Lung (tissue), 12 donors: Measurements from ENCODE around the gene KCNJ5. TPM values are rescaled to one million over a fixed set of nuclear protein-coding genes. Genes with fewer than 3 reads are reported as not detected.

ENCODE experiments used
- ATAC-seq: fragments of 200-7000 bp; cut with Tn5 transposase; one replicate; pipeline ENCODE4 v1.9.1; 2020; ENCODE audit warnings: moderate number of reproducible peaks; ENCODE audit not compliant: insufficient read depth, low FRiP score
- DNase-seq, 3 donors: peaks; one replicate each; pipeline ENCODE4 v3.0.0-alpha.2; 2013 to 2017
- H3K27ac ChIP-seq, 2 donors: one replicate each; pipeline ENCODE4 v1.5.1; 2013; ENCODE audit warnings: mild to moderate bottlenecking in 2 of 2, moderate library complexity in 2 of 2, control low read depth in 1 of 2, inconsistent platforms in 1 of 2, low read depth in 1 of 2, low read length in 1 of 2
- H3K27me3 ChIP-seq, 3 donors: one replicate each; pipeline ENCODE4 v1.5.1; 2013; ENCODE audit warnings: low read length in 2 of 3; ENCODE audit not compliant: control insufficient read depth in 3 of 3, insufficient read depth in 3 of 3
- H3K36me3 ChIP-seq, 4 donors: one replicate each; pipeline ENCODE4 v1.5.1; 2013; ENCODE audit warnings: low read length in 4 of 4, mild to moderate bottlenecking in 1 of 4, moderate library complexity in 1 of 4; ENCODE audit not compliant: control insufficient read depth in 4 of 4, insufficient read depth in 4 of 4
- H3K4me1 ChIP-seq, 5 donors: one replicate each; pipeline ENCODE4 v1.5.1; 2013; ENCODE audit warnings: low read length in 5 of 5, mild to moderate bottlenecking in 2 of 5, moderate library complexity in 1 of 5; ENCODE audit not compliant: control insufficient read depth in 5 of 5, insufficient read depth in 5 of 5
- H3K4me3 ChIP-seq: one replicate; pipeline ENCODE4 v1.5.1; 2013; ENCODE audit warnings: mild to moderate bottlenecking, control low read depth, moderate library complexity
- H3K9ac ChIP-seq, 2 donors: one replicate each; pipeline ENCODE4 v1.5.1; 2013; ENCODE audit warnings: low read length in 2 of 2, control low read depth in 1 of 2; ENCODE audit not compliant: insufficient read depth in 1 of 2
- H3K9me3 ChIP-seq, 4 donors: one replicate each; pipeline ENCODE4 v1.5.1; 2013; ENCODE audit warnings: low read length in 3 of 4, mild to moderate bottlenecking in 1 of 4, moderate library complexity in 1 of 4; ENCODE audit not compliant: control insufficient read depth in 4 of 4, insufficient read depth in 3 of 4
- CTCF ChIP-seq: IDR thresholded peaks from 2 replicates; pipeline ENCODE4 v1.5.1; 2012; ENCODE audit warnings: mild to moderate bottlenecking; ENCODE audit errors: control extremely low read depth, extremely low read depth
- WGBS, 2 donors: extraction: QIAGEN DNeasy Blood & Tissue Kit; methylation state at CpG; one replicate each; pipeline ENCODE4 v1.1.7; 2013; 5-methylcytosine and 5-hydroxymethylcytosine counted together
- polyA plus RNA-seq, 2 donors: library from polyadenylated mRNA; stranded (reverse); fragments of 200-250 nt; gene quantifications; one replicate each; pipeline ENCODE4 v1.2.1, GENCODE V29; 2013
- total RNA-seq, 2 donors: library from RNA; depleted of rRNA in 1 of 2; stranded (reverse); fragments of >200 nt in 1 of 2; gene quantifications; one replicate each; pipeline ENCODE4 v1.2.1, GENCODE V29; 2014 to 2021
- donor health status: control.
- donor health status: control.
- donor health status: Bipolar disorder and iron deficiency.
- donor health status: healthy.
- donor health status: DM: yes; HTN: yes; CAD: no.

KCNJ5 gene
- total and polyA plus RNA-seq, 4 donors: 2.0 to 5.0 (median 2.8) TPM

GRCh38 chr11:128898580-128899344 is 7.6 kb downstream of the KCNJ5 start:
- no peak for ATAC-seq
- no peaks in the 10 kb centered on the region for H3K36me3 ChIP-seq
- H3K9ac ChIP-seq: no peak overlapping the region
- TF ChIP-seq CTCF: no peak
- H3K27ac ChIP-seq: no peak overlapping the region
- H3K27me3 ChIP-seq: peaks cover 0 to 22% (median 12%) of the 10 kb centered on the region in 3 donors
- no peaks in the 10 kb centered on the region for H3K9me3 ChIP-seq
- 78 to 86% methylated on average over 13 of the region's 13 CpGs for WGBS, 2 donors
- no peak for DNase-seq
- H3K4me3 ChIP-seq: no peak overlapping the region
- H3K4me1 ChIP-seq: peaks cover 0 to 21% (median 3%) of the 10 kb centered on the region in 5 donors

- Histone ChIP-seq H3K4me3 (no peak overlapping the region), H3K27ac (no peak overlapping the region), H3K9ac (no peak overlapping the region), H3K9me3 (no peaks in the 10 kb centered on the region), H3K36me3 (no peaks in the 10 kb centered on the region), H3K4me1 (peaks cover 0 to 18% (median 2%) of the 10 kb centered on the region in 5 donors), H3K27me3 (peaks cover 0 to 22% (median 21%) of the 10 kb centered on the region in 3 donors)
- no peak for DNase-seq
- no peak for TF ChIP-seq CTCF
- 39 to 50% methylated on average over 4 of the region's 4 CpGs for WGBS, 2 donors
- ATAC-seq: no peak
These were observed 9.3 kb downstream of the KCNJ5 start for GRCh38 chr11:128900468-128900867.

GRCh38 chr11:128901653-128902514 is 10.7 kb downstream of the KCNJ5 start:
- no peak for TF ChIP-seq CTCF
- no peak for ATAC-seq
- Histone ChIP-seq H3K27ac (no peak overlapping the region), H3K4me3 (no peak overlapping the region), H3K36me3 (no peaks in the 10 kb centered on the region), H3K27me3 (peaks cover 0 to 24% (median 22%) of the 10 kb centered on the region in 3 donors), H3K4me1 (peaks cover 0 to 18% (median 0%) of the 10 kb centered on the region in 5 donors), H3K9ac (no peak overlapping the region), H3K9me3 (no peaks in the 10 kb centered on the region)
- WGBS, 2 donors: 81 to 84% methylated on average over 27 to 29 of the region's 29 CpGs
- DNase-seq: peak in 1 of 3 donors; percentile 44
